GM23338 (cell line): ENCODE measurements around the gene P4HA3. TPM values are rescaled to one million over a fixed set of nuclear protein-coding genes. Genes with fewer than 3 reads are reported as not detected.

ENCODE experiments used
- ATAC-seq: fragments of 200-7000 bp; cut with Tn5 transposase; 3 replicates; pipeline ENCODE4 v1.9.1; 2020
- DNase-seq: peaks from one replicate; pipeline ENCODE4 v3.0.0-alpha.2; 2015; ENCODE audit warnings: low spot score
- H2AFZ ChIP-seq: fragments of 200-600 bp; sonication (generic); 2 replicates; pipeline ENCODE4 v1.8.0; 2016; ENCODE audit warnings: antibody characterized with exemption, mild to moderate bottlenecking, moderate library complexity
- H3F3A ChIP-seq: fragments of 200-600 bp; sonication (generic); replicated peaks from 2 replicates; pipeline ENCODE4 v1.8.0; 2017; ENCODE audit warnings: antibody characterized with exemption, mixed run types, low read depth
- H3K27ac ChIP-seq: fragments of 200-600 bp; sonication (generic); 2 replicates; pipeline ENCODE4 v1.6.1; 2016; ENCODE audit warnings: low read depth
- H3K27me3 ChIP-seq: fragments of 200-600 bp; sonication (generic); 2 replicates; pipeline ENCODE4 v1.8.0; 2016; ENCODE audit warnings: mild to moderate bottlenecking, mixed run types, moderate library complexity; ENCODE audit not compliant: insufficient read depth
- H3K36me3 ChIP-seq: fragments of 200-600 bp; sonication (generic); 2 replicates; pipeline ENCODE4 v1.8.0; 2016; ENCODE audit warnings: mild to moderate bottlenecking; ENCODE audit not compliant: insufficient read depth
- H3K4me1 ChIP-seq: fragments of 200-600 bp; sonication (generic); 2 replicates; pipeline ENCODE4 v1.8.0; 2016; ENCODE audit warnings: mild to moderate bottlenecking, moderate library complexity; ENCODE audit not compliant: insufficient read depth
- H3K4me2 ChIP-seq: fragments of 200-600 bp; sonication (generic); 2 replicates; pipeline ENCODE4 v1.7.1; 2017; ENCODE audit warnings: mixed run types
- H3K4me3 ChIP-seq: fragments of 200-600 bp; sonication (generic); 2 replicates; pipeline ENCODE4 v1.6.1; 2016; ENCODE audit warnings: mixed run types
- H3K79me2 ChIP-seq: fragments of 200-600 bp; sonication (generic); replicated peaks from 2 replicates; pipeline ENCODE4 v1.8.0; 2017; ENCODE audit warnings: mild to moderate bottlenecking; ENCODE audit not compliant: insufficient read depth
- H3K9me2 ChIP-seq: fragments of 200-600 bp; sonication (generic); 2 replicates; pipeline ENCODE4 v1.8.0; 2017; ENCODE audit not compliant: insufficient read depth
- H4K20me1 ChIP-seq: fragments of 200-600 bp; sonication (generic); replicated peaks from 2 replicates; pipeline ENCODE4 v1.8.0; 2017; ENCODE audit warnings: mild to moderate bottlenecking; ENCODE audit not compliant: insufficient read depth
- H3K27ac Mint-ChIP-seq: 2 replicates; pipeline ENCODE4 v1.8.0; 2020; ENCODE audit warnings: inconsistent platforms, mild to moderate bottlenecking, moderate library complexity, mixed read lengths
- H3K27me3 Mint-ChIP-seq: 3 replicates; pipeline ENCODE4 v1.8.0; 2022; ENCODE audit warnings: low read depth, mild to moderate bottlenecking, moderate library complexity, mixed read lengths, inconsistent platforms; ENCODE audit not compliant: insufficient read depth, poor library complexity
- H3K36me3 Mint-ChIP-seq: 3 replicates; pipeline ENCODE4 v1.8.0; 2021; ENCODE audit warnings: low read depth, mild to moderate bottlenecking, inconsistent platforms, moderate library complexity, mixed read lengths
- H3K4me1 Mint-ChIP-seq: 3 replicates; pipeline ENCODE4 v1.8.0; 2020; ENCODE audit warnings: mild to moderate bottlenecking, inconsistent platforms, mixed read lengths
- H3K4me3 Mint-ChIP-seq: 3 replicates; pipeline ENCODE4 v1.8.0; 2021; ENCODE audit warnings: moderate library complexity, mild to moderate bottlenecking, inconsistent platforms, mixed read lengths
- H3K9me3 Mint-ChIP-seq: 3 replicates; pipeline ENCODE4 v1.8.0; 2020; ENCODE audit warnings: moderate library complexity, mild to moderate bottlenecking, inconsistent platforms, mixed read lengths
- CREB1 ChIP-seq: fragments of 250-450 bp; sonication (Bioruptor Pico); IDR thresholded peaks from 2 replicates; pipeline ENCODE4 v1.5.0; 2020; ENCODE audit warnings: low read depth, mild to moderate bottlenecking, moderate library complexity
- EZH2 ChIP-seq: fragments of 200-600 bp; sonication (generic); IDR thresholded peaks from one replicate; pipeline ENCODE4 v1.8.0; 2017; ENCODE audit warnings: antibody characterized with exemption, mild to moderate bottlenecking, low read depth; ENCODE audit not compliant: unreplicated experiment
- EZH2phosphoT487 ChIP-seq: fragments of 200-600 bp; sonication (generic); IDR thresholded peaks from one replicate; pipeline ENCODE4 v1.8.1; 2018; ENCODE audit warnings: antibody characterized with exemption; ENCODE audit not compliant: unreplicated experiment
- JUNB ChIP-seq: IDR thresholded peaks from one replicate; pipeline ENCODE4 v1.6.1; 2016; ENCODE audit warnings: antibody characterized with exemption; ENCODE audit not compliant: unreplicated experiment
- NANOG ChIP-seq: IDR thresholded peaks from 2 replicates; pipeline ENCODE4 v1.6.1; 2016; ENCODE audit warnings: antibody characterized with exemption, borderline replicate concordance
- POLR2AphosphoS5 ChIP-seq: IDR thresholded peaks from 2 replicates; pipeline ENCODE4 v1.6.1; 2016; ENCODE audit warnings: antibody characterized with exemption, low read depth
- STAT1 ChIP-seq: IDR thresholded peaks from one replicate; pipeline ENCODE4 v1.6.1; 2016; ENCODE audit warnings: antibody characterized with exemption; ENCODE audit not compliant: unreplicated experiment
- ZNF114 ChIP-seq: fragments of 250-450 bp; sonication (Bioruptor Pico); IDR thresholded peaks from 2 replicates; pipeline ENCODE4 v1.5.0; 2020; ENCODE audit warnings: mild to moderate bottlenecking, moderate library complexity
- ZNF331 ChIP-seq: fragments of 250-450 bp; sonication (Bioruptor Pico); IDR thresholded peaks from 2 replicates; pipeline ENCODE4 v1.5.0; 2020; ENCODE audit warnings: low read depth, mild to moderate bottlenecking, moderate library complexity
- polyA plus RNA-seq: library from polyadenylated mRNA; unstranded; fragments of >200 nt; fragmentation: Nextera tagmentation; extraction: Ambion mirVana; gene quantifications from 2 replicates; pipeline ENCODE4 v1.2.1, GENCODE V29; 2016
- total RNA-seq: library from RNA; depleted of rRNA; stranded (reverse); fragments of >200 nt; shearing (Covaris generic); gene quantifications from 2 replicates; pipeline ENCODE4 v1.2.3, GENCODE V29; 2014
- TF ChIP-seq, protein P1 (sequence below): fragments of 250-450 bp; sonication (Bioruptor Pico); IDR thresholded peaks from 2 replicates; pipeline ENCODE4 v1.5.0; 2020; ENCODE audit warnings: mild to moderate bottlenecking, moderate library complexity
- TF ChIP-seq, protein P2 (sequence below): IDR thresholded peaks from 2 replicates; pipeline ENCODE4 v1.6.1; 2016; ENCODE audit warnings: antibody characterized with exemption
- TF ChIP-seq, protein P3 (sequence below): IDR thresholded peaks from one replicate; pipeline ENCODE4 v1.6.1; 2018; ENCODE audit warnings: antibody characterized with exemption; ENCODE audit not compliant: unreplicated experiment
- TF ChIP-seq, protein P4 (sequence below), 2 experiments: fragments of 200-600 bp in 1 of 2; sonication (generic) in 1 of 2; conservative IDR thresholded peaks; 2 replicates each; pipeline versions ENCODE4 v1.5.1 to v1.6.1; 2016 to 2017; ENCODE audit warnings: antibody characterized with exemption in 2 of 2, low read depth in 2 of 2, mild to moderate bottlenecking in 2 of 2, moderate library complexity in 1 of 2

Gene P4HA3
- total and polyA plus RNA-seq, 2 experiments from 2014 or later, result 0.08 TPM; not detected in 1

DNA sequence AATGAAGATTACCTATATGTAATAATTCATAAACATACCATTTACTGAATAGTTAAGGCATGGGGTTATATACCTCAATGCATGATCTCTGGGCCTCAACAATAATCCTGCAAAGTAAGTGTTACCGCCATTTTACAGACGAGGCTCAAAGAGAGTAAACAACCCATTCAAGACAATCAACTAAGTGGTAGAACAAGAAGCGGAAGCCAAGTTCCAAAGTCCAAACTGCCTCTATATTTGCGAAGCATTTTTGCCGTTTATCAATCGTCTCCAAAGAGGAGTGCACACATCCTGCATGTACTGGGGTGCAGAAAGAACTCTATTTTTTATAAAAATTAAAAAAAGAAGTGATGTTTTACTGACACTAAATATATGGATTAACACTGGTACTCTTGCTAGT is 27.5 kb upstream of the P4HA3 start:
- Mint-ChIP-seq H3K4me3 (no peak overlapping the region), H3K36me3 (peaks cover 22% of the 10 kb centered on the region), H3K4me1 (no peaks in the 10 kb centered on the region), H3K27me3 (no peaks in the 10 kb centered on the region), H3K9me3 (no peaks in the 10 kb centered on the region), H3K27ac (no peak overlapping the region)
- no peaks in the 10 kb centered on the region for H3K27me3 ChIP-seq
- no peaks in the 10 kb centered on the region for H3K79me2 ChIP-seq
- ATAC-seq (no peak), DNase-seq (no peak)
- no peak overlapping the region for H3K27ac ChIP-seq
- TF ChIP-seq ZNF114 (no peak), STAT1 (no peak), ZNF331 (no peak), NANOG (no peak), EZH2phosphoT487 (no peak), EZH2 (no peak), CREB1 (no peak), JUNB (no peak), POLR2AphosphoS5 (no peak)
- TF ChIP-seq, protein P1, sequence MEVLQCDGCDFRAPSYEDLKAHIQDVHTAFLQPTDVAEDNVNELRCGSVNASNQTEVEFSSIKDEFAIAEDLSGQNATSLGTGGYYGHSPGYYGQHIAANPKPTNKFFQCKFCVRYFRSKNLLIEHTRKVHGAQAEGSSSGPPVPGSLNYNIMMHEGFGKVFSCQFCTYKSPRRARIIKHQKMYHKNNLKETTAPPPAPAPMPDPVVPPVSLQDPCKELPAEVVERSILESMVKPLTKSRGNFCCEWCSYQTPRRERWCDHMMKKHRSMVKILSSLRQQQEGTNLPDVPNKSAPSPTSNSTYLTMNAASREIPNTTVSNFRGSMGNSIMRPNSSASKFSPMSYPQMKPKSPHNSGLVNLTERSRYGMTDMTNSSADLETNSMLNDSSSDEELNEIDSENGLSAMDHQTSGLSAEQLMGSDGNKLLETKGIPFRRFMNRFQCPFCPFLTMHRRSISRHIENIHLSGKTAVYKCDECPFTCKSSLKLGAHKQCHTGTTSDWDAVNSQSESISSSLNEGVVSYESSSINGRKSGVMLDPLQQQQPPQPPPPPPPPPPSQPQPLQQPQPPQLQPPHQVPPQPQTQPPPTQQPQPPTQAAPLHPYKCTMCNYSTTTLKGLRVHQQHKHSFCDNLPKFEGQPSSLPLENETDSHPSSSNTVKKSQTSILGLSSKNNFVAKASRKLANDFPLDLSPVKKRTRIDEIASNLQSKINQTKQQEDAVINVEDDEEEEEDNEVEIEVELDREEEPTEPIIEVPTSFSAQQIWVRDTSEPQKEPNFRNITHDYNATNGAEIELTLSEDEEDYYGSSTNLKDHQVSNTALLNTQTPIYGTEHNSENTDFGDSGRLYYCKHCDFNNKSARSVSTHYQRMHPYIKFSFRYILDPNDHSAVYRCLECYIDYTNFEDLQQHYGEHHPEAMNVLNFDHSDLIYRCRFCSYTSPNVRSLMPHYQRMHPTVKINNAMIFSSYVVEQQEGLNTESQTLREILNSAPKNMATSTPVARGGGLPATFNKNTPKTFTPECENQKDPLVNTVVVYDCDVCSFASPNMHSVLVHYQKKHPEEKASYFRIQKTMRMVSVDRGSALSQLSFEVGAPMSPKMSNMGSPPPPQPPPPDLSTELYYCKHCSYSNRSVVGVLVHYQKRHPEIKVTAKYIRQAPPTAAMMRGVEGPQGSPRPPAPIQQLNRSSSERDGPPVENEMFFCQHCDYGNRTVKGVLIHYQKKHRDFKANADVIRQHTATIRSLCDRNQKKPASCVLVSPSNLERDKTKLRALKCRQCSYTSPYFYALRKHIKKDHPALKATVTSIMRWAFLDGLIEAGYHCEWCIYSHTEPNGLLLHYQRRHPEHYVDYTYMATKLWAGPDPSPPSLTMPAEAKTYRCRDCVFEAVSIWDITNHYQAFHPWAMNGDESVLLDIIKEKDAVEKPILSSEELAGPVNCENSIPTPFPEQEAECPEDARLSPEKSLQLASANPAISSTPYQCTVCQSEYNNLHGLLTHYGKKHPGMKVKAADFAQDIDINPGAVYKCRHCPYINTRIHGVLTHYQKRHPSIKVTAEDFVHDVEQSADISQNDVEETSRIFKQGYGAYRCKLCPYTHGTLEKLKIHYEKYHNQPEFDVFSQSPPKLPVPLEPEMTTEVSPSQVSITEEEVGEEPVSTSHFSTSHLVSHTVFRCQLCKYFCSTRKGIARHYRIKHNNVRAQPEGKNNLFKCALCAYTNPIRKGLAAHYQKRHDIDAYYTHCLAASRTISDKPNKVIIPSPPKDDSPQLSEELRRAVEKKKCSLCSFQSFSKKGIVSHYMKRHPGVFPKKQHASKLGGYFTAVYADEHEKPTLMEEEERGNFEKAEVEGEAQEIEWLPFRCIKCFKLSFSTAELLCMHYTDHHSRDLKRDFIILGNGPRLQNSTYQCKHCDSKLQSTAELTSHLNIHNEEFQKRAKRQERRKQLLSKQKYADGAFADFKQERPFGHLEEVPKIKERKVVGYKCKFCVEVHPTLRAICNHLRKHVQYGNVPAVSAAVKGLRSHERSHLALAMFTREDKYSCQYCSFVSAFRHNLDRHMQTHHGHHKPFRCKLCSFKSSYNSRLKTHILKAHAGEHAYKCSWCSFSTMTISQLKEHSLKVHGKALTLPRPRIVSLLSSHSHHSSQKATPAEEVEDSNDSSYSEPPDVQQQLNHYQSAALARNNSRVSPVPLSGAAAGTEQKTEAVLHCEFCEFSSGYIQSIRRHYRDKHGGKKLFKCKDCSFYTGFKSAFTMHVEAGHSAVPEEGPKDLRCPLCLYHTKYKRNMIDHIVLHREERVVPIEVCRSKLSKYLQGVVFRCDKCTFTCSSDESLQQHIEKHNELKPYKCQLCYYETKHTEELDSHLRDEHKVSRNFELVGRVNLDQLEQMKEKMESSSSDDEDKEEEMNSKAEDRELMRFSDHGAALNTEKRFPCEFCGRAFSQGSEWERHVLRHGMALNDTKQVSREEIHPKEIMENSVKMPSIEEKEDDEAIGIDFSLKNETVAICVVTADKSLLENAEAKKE (CRISPR knock-in tag), result no peak
- TF ChIP-seq, protein P2, sequence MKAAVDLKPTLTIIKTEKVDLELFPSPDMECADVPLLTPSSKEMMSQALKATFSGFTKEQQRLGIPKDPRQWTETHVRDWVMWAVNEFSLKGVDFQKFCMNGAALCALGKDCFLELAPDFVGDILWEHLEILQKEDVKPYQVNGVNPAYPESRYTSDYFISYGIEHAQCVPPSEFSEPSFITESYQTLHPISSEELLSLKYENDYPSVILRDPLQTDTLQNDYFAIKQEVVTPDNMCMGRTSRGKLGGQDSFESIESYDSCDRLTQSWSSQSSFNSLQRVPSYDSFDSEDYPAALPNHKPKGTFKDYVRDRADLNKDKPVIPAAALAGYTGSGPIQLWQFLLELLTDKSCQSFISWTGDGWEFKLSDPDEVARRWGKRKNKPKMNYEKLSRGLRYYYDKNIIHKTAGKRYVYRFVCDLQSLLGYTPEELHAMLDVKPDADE, result no peak
- TF ChIP-seq, protein P3, sequence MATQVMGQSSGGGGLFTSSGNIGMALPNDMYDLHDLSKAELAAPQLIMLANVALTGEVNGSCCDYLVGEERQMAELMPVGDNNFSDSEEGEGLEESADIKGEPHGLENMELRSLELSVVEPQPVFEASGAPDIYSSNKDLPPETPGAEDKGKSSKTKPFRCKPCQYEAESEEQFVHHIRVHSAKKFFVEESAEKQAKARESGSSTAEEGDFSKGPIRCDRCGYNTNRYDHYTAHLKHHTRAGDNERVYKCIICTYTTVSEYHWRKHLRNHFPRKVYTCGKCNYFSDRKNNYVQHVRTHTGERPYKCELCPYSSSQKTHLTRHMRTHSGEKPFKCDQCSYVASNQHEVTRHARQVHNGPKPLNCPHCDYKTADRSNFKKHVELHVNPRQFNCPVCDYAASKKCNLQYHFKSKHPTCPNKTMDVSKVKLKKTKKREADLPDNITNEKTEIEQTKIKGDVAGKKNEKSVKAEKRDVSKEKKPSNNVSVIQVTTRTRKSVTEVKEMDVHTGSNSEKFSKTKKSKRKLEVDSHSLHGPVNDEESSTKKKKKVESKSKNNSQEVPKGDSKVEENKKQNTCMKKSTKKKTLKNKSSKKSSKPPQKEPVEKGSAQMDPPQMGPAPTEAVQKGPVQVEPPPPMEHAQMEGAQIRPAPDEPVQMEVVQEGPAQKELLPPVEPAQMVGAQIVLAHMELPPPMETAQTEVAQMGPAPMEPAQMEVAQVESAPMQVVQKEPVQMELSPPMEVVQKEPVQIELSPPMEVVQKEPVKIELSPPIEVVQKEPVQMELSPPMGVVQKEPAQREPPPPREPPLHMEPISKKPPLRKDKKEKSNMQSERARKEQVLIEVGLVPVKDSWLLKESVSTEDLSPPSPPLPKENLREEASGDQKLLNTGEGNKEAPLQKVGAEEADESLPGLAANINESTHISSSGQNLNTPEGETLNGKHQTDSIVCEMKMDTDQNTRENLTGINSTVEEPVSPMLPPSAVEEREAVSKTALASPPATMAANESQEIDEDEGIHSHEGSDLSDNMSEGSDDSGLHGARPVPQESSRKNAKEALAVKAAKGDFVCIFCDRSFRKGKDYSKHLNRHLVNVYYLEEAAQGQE, result no peak
- TF ChIP-seq, protein P4, sequence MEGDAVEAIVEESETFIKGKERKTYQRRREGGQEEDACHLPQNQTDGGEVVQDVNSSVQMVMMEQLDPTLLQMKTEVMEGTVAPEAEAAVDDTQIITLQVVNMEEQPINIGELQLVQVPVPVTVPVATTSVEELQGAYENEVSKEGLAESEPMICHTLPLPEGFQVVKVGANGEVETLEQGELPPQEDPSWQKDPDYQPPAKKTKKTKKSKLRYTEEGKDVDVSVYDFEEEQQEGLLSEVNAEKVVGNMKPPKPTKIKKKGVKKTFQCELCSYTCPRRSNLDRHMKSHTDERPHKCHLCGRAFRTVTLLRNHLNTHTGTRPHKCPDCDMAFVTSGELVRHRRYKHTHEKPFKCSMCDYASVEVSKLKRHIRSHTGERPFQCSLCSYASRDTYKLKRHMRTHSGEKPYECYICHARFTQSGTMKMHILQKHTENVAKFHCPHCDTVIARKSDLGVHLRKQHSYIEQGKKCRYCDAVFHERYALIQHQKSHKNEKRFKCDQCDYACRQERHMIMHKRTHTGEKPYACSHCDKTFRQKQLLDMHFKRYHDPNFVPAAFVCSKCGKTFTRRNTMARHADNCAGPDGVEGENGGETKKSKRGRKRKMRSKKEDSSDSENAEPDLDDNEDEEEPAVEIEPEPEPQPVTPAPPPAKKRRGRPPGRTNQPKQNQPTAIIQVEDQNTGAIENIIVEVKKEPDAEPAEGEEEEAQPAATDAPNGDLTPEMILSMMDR (conservative IDR thresholded peaks at IDR 0.05; ENCODE audit: low read depth in 2 of 2), result no peak
- H2AFZ ChIP-seq, result no peak overlapping the region
- H3K36me3 ChIP-seq, result peaks cover 30% of the 10 kb centered on the region; the same call in 1 of the 2 replicates
- no peaks in the 10 kb centered on the region for H3K4me1 ChIP-seq
- H3K9me2 ChIP-seq, result no peaks in the 10 kb centered on the region
- no peak overlapping the region for H3K4me2 ChIP-seq
- no peaks in the 10 kb centered on the region for H3F3A ChIP-seq
- H4K20me1 ChIP-seq, result no peaks in the 10 kb centered on the region
- no peak overlapping the region for H3K4me3 ChIP-seq
